ENCODE results near the gene STK24. TPM values are rescaled to one million over a fixed set of nuclear protein-coding genes. Genes with fewer than 3 reads are reported as not detected.

The STK24 gene
- total RNA-seq, 1 donor from 2014 or later, result 43.2 TPM

DNA sequence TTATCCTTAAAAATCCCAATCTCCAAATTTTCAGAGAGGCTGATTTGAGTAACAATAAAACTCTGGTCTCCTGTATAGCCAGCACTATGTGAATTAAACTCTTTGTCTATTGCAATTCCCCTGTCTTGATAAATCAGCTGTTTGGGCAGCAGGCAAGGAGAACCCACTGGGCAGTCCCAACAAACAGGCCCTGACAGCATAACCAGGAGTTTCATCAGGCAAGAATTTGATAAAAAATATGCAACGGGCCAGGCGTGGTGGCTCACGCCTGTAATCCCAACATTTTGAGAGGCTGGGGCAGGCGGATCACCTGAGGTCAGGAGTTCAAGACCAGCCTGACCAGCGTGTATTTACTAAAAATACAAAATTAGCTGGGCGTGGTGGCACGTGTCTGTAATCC lies 42.1 kb downstream of the STK24 start:
- no peak for DNase-seq (ENCODE audit: low read depth)

DNA sequence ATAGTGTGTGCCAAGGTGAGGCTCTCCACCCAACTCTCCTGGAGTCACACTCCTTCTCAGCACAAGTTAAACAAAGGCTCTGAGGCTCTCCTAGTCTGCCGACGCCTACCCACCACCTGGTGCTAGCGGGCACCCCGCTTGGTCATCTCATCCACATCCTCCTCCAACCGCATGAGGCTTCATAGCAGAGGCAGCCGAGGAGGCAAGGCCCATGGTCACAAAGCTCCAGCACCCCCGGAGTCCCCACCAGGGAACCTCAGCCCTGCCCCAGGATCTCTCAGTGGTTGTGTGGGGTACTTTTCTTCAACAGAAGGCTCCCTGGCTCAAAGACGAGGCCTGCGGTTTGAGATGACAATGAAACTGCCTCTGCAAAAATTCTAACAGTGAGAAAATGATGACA lies 43.0 kb downstream of the STK24 start:
- no peak for DNase-seq (ENCODE audit: low read depth)

DNA sequence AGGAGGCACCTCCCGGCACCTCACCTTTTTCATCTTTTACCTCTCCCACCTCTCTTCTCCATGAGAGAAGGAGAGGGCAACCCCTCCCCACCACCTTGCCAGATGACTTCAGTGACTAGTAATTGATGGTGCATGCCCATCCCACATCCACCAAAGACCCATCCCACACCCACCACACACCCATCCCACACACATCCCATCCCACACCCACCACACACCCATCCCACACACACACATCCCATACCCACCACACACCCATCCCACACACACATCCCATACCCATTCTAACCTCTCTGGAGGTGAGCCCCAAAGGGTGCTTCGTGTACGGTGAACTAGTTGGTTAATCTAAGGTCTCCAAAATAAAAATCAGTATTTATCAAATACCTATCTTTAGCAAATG lies 44.7 kb downstream of the STK24 start:
- no peak for DNase-seq (ENCODE audit: low read depth)

DNA sequence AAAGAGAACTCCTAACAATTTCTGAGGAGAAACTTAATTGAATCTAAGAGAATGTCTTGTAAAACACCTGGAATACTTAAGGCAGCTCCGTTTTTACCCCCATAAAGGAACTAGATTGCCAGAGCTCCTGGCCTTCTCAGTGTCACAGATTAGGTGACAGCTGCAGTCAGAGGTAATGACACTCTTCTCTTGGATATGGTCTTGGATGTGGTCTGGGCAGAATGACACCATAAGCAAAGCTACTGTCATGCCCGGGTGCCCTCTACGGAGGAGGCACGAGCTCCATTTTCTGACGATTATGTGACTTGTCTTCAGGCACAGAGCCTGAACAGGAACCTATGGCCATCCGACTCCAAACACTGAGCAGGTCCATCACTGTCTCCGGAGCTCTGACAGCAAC lies 46.7 kb downstream of the STK24 start:
- DNase-seq (ENCODE audit: low read depth), result peak; percentile 44

GRCh38 chr13:98529171-98529570 lies 47.7 kb downstream of the STK24 start:
- no peak for DNase-seq (ENCODE audit: low read depth)

DNA sequence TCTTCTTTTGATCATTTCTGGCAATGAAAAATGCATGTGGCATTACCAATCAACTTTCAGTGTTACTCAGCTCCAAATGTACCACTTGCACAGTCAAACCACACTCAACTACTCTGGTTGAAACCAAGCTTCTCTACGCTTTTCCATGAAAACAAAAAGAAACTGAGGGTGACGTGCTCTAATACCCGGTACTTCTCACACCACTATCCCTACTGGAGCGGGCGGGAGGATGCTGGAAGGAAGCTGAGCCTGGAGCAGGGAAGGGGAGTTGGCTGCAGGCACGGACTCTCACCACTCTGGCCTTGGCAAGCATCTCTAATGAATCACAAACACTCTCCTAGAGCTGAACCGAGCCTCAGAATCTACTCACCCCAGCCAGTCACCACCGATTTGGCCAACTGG lies 48.2 kb downstream of the STK24 start:
- DNase-seq (ENCODE audit: low read depth), result no peak

- no peak for DNase-seq (ENCODE audit: low read depth)
These were observed 49.4 kb downstream of the STK24 start for GRCh38 chr13:98527526-98527925.

- DNase-seq (ENCODE audit: low read depth), result no peak
These were observed 50.8 kb downstream of the STK24 start for GRCh38 chr13:98526182-98526512.

GRCh38 chr13:98525456-98526181 lies 51.3 kb downstream of the STK24 start:
- no peak for DNase-seq (ENCODE audit: low read depth)

- DNase-seq (ENCODE audit: low read depth), result no peak
These were observed 52.1 kb downstream of the STK24 start for GRCh38 chr13:98524793-98525192.

- DNase-seq (ENCODE audit: low read depth), result no peak
These were observed 52.5 kb downstream of the STK24 start for GRCh38 chr13:98524391-98524790.

DNA sequence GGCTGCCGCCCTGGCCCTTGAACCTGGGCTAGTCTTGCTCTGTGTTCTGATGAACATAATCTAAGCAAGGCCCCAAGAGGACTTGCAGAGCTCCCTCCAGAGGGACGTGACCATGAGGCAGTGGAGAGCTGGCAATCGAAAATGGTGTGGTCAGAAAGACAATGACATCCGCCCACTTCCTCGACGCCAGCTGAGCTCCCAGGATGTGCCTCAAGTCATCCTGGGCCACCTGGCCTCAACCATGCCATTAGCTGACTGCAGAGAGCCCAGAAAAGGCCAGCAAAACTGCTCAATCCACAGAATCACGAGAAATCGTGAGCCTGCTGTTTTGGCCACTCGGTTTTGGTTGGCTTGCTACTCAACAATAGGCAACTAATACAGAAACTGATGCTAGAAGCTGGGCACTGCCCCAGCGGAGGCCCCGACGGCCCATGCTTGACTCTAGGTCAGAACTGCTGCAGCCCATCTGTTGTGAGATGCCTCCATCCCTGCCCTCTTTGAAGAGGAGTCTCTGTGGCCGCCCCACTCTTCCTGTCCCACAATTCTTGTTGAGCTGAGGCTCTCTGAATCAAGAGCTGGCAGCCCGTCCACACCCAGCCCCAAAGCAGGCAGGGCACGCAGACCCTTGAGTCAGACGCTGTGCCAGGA lies 53.3 kb downstream of the STK24 start:
- no peak for DNase-seq (ENCODE audit: low read depth)

DNA sequence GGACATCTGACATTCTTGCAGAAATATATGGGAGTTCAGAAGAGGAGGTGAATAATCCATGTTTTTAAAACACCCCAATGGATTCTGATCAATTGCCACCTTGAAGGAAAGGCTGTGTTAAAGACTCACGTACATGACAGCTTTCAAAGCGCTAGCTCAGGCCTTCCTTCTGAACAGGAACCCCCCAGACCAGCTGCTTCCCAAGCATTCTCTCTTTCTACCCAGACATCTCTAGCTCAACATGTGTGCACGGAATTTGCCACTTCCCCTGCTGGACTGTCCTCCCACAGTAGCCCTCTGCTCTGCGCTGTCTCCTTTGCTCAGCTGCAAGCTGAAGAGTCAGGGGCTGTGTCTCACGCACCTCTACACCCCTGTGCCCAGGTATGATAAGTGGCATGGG lies 54.5 kb downstream of the STK24 start:
- peak; percentile 27 for DNase-seq (ENCODE audit: low read depth)

GRCh38 chr13:98521461-98522247 lies 55.3 kb downstream of the STK24 start:
- DNase-seq (ENCODE audit: low read depth), result no peak

- no peak for DNase-seq (ENCODE audit: low read depth)
These were observed 56.0 kb downstream of the STK24 start for GRCh38 chr13:98520674-98521449.

DNA sequence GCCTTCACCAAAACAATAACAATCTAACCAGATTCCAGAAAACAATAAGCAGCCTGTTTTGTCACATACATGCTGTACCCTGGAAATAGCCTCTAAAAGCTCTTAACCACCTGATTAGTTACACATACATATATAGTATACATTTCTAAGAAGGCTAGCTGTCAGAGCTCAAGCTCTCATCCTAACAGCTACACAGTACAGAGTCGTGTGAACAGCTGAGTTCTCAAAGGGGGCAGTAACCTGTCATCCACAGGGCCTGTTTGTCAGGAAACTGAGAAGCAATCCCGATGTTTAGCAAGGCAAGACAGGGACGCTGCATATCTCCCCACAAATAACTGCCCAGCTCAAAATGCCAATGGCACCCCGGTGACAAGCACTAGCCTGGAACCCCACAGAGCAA lies 56.9 kb downstream of the STK24 start:
- no peak for DNase-seq (ENCODE audit: low read depth)

- no peak for DNase-seq (ENCODE audit: low read depth)
These were observed 59.2 kb downstream of the STK24 start for GRCh38 chr13:98517576-98518310.

DNA sequence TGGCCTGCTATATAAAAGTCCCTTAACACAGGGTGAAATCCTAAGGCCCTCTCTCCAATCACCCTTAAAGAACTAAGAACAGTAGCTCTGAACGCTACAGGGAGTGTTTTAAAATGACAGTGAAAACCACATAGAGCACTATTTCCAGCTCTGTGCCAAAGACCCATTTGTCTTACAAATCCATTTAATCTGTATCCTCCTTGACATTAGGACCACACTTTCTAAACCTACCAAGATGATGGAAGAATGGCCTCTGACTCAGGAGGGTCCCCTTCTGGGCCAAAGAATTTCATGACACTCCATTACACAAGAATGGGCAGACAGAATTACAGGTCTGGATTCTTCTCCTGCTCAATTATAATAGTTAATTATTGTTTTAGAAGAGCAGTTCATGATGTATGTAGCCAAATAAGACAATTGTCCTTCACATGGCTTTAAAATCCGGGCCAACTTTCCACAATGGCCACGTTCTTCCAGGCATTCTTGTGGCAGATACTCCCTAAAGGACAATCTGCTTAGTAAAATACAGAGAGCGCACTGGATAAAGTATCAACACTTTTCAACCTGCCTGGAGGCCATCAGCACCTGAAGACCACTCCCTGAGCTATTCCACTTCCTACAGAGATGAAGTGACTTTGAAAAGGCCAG lies 61.0 kb downstream of the STK24 start:
- DNase-seq (ENCODE audit: low read depth), result no peak

- DNase-seq (ENCODE audit: low read depth), result no peak
These were observed 62.6 kb downstream of the STK24 start for GRCh38 chr13:98514288-98514687.

DNA sequence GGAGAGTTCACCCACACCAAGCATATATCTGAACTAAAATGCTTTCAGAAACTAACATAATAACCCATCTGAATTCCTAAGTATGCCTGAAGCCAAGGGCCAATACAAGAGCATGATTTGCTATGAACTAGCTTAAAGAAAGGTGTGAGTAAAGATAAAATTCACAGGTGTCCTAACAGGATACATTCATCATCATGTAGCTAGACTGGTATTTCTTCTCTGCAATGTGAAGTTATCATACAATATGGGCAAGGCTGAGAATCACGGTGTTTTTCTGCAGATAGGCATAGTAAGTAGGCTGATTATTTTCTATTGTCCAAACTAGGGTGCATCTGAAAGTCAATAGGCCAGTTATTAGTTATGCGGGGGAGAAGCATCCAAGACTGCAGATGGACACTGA lies 63.1 kb downstream of the STK24 start:
- no peak for DNase-seq (ENCODE audit: low read depth)
